ENCODE measurements around the gene OR6N1. TPM values are rescaled to one million over a fixed set of nuclear protein-coding genes. Genes with fewer than 3 reads are reported as not detected.

Gene OR6N1
- polyA plus RNA-seq, 1 of the 3 experiments (the other 2 are of a cell fraction) = not detected

DNA sequence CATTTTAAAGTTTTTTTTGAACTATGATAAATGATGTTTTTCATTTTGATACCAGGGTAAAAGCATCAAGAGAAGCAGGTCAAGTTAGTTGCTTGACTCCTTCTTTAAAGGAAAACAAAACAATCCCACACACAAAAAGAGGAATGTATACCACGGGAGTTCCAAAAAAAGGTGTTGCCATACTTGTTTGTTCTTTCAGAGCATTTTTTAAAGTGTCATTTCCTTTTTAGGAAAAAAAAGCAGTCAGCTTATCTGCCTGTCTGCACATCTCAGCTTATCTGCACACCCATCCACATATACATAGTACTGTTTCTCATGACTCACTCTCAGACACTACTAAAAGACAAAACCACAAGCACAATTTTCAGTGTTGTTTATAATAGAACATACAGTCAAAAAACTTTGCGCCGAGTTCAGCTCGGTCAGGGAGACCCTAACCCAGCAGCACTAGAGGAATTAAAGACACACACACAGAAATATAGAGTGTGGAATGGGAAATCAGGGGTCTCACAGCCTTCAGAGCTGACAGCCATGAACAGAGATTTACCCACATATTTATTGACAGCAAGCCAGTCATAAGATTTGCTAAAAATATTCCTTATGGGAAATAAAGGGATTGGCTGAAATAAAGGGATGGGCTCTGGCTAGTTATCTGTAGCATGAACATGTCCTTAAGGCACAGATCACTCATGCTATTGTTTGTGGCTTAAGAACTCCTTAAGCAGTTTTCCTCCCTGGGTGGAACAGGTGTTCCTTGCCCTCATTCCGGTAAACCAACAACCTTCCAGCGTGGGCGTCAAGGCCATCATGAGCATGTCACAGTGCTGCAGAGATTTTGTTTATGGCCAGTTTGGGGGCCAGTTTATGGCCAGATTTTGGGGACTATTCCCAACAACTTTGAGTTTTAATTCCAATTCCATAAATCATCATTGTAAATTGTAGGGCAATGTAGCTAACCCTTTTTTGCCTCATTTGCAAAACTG is 47.8 kb upstream of the OR6N1 start (continued):
- no peak for TF ChIP-seq MXI1 (IDR thresholded peaks at IDR 0.05; ENCODE audit: low read depth, low read length)

DNA sequence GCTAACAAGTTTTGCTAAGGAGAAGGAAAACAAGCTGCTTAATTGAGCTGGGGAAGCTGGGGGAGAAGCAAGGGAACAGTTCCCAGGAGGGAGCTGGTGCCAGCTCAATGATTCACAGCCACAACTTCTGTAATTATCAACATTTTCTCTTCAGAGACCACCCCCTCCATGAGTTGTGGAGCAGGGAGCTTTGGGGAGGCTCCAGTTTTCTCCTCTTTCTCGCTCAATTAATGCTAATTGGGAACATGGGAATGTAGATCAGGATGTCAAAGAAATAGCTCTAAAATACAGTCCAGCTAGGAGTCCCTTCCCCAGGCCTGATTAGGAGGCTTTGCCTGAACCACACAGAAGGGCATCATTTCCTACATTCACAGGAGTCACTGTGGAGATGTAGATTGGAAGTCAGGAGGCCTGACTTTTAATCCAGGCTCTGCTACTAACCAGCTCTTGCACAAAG is 47.0 kb upstream of the OR6N1 start:
- POLR2A ChIA-PET = no interaction called here
- TF ChIP-seq FOSL2 (IDR thresholded peaks at IDR 0.05; ENCODE audit: borderline replicate concordance, low read depth) = no peak
- TF ChIP-seq GATA2 (CRISPR knock-in tag; IDR thresholded peaks at IDR 0.05) = no peak
- TF ChIP-seq RXRA (IDR thresholded peaks at IDR 0.05; ENCODE audit: borderline replicate concordance, low read depth) = no peak
- no peak for TF ChIP-seq TCF12 (IDR thresholded peaks at IDR 0.05)
- no peak for TF ChIP-seq TAF1 (IDR thresholded peaks at IDR 0.05; ENCODE audit: borderline replicate concordance, low read depth, low read length)
- no peak for TF ChIP-seq SMC3 (IDR thresholded peaks at IDR 0.05; ENCODE audit: low read depth, low read length)
- TF ChIP-seq NFIC (IDR thresholded peaks at IDR 0.05; ENCODE audit: borderline replicate concordance) = no peak
- Histone ChIP-seq H3K9me2 (no peaks in the 10 kb centered on the region), H3K36me3 (replicated peaks in 1 of 2; ENCODE audit: control insufficient read depth in 1 of 2, insufficient read depth in 2 of 2, low read length in 1 of 2) (no peaks in the 10 kb centered on the region), H3K27ac (ENCODE audit: low read depth in 2 of 2, low read length in 1 of 2) (no peak overlapping the region), H4K20me1 (ENCODE audit: insufficient read depth) (no peaks in the 10 kb centered on the region), H3K9me3 (no peaks in the 10 kb centered on the region), H3K27me3 (ENCODE audit: insufficient read depth) (no peaks in the 10 kb centered on the region), H2AFZ (ENCODE audit: low read depth) (no peak overlapping the region; the same call in 1 of the 2 replicates), H3F3A (replicated peaks; ENCODE audit: insufficient read depth) (no peaks in the 10 kb centered on the region), H3K79me2 (ENCODE audit: insufficient read depth) (no peaks in the 10 kb centered on the region), H3K4me1 (ENCODE audit: control insufficient read depth in 1 of 2, insufficient read depth in 2 of 2, low read depth in 1 of 2, low read length in 1 of 2) (no peaks in the 10 kb centered on the region), H3K4me3 (ENCODE audit: low read depth in 2 of 2, low read length in 1 of 2) (no peak overlapping the region), H3K4me2 (no peak overlapping the region), H3K9ac (no peak overlapping the region)
- DNase-seq = no peak
- CTCF ChIA-PET = interaction anchor here (0.6 kb wide), 1 partner anchor 154 kb away, joined by 3 read pairs; no protein-coding TSS in a partner anchor
- 0% methylated on average over 1 of the region's 1 CpG for WGBS (ENCODE audit: low lambda C conversion rate)

DNA sequence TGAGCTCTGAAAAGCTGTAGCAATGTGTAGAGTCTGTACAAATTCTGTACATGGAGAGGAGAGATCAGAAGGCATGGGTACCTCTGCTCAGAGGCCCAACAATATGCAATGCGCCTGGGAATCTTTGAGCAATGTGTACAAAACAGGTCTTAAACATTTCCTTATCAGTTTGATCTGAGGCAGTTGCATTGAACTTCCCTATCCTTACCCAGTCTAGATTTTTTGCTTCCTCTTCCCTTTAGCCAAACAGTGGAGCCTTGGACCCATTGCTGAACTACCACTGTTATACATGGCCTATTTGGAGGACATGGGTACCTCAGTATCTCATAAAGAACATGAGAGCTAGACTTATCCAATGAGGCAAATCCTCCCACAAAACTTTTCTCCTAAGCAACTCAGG is 46.6 kb upstream of the OR6N1 start:
- Histone ChIP-seq H3K4me1 (ENCODE audit: control insufficient read depth in 1 of 2, insufficient read depth in 2 of 2, low read depth in 1 of 2, low read length in 1 of 2) (no peaks in the 10 kb centered on the region), H3K79me2 (ENCODE audit: insufficient read depth) (no peaks in the 10 kb centered on the region), H3K36me3 (replicated peaks in 1 of 2; ENCODE audit: control insufficient read depth in 1 of 2, insufficient read depth in 2 of 2, low read length in 1 of 2) (no peaks in the 10 kb centered on the region), H3K27ac (ENCODE audit: low read depth in 2 of 2, low read length in 1 of 2) (no peak overlapping the region), H3K9me2 (no peaks in the 10 kb centered on the region), H3K9me3 (no peaks in the 10 kb centered on the region), H3K4me2 (no peak overlapping the region), H2AFZ (ENCODE audit: low read depth) (no peak overlapping the region), H3K9ac (no peak overlapping the region), H3F3A (replicated peaks; ENCODE audit: insufficient read depth) (no peaks in the 10 kb centered on the region), H3K4me3 (ENCODE audit: low read depth in 2 of 2, low read length in 1 of 2) (no peak overlapping the region), H3K27me3 (ENCODE audit: insufficient read depth) (no peaks in the 10 kb centered on the region), H4K20me1 (ENCODE audit: insufficient read depth) (no peaks in the 10 kb centered on the region)
- TF ChIP-seq TAF1 (IDR thresholded peaks at IDR 0.05; ENCODE audit: borderline replicate concordance, low read depth, low read length) (no peak), SIN3A (IDR thresholded peaks at IDR 0.05; ENCODE audit: borderline replicate concordance, low read depth, low read length) (no peak), JUND (IDR thresholded peaks at IDR 0.05) (no peak), RXRA (IDR thresholded peaks at IDR 0.05; ENCODE audit: borderline replicate concordance, low read depth) (no peak), MXI1 (IDR thresholded peaks at IDR 0.05; ENCODE audit: low read depth, low read length) (no peak), FOXM1 (IDR thresholded peaks at IDR 0.05; ENCODE audit: low read depth) (no peak), RAD21 (IDR thresholded peaks at IDR 0.05; ENCODE audit: low read length) (no peak), GATA2 (CRISPR knock-in tag; IDR thresholded peaks at IDR 0.05) (no peak), RFX5 (IDR thresholded peaks at IDR 0.05; ENCODE audit: low read length) (no peak), EP300 (IDR thresholded peaks at IDR 0.05; ENCODE audit: borderline replicate concordance in 1 of 2, low read depth in 1 of 2, low read length in 1 of 2) (no peak), ELF1 (IDR thresholded peaks at IDR 0.05) (no peak)
- TF ChIP-seq, protein P1, sequence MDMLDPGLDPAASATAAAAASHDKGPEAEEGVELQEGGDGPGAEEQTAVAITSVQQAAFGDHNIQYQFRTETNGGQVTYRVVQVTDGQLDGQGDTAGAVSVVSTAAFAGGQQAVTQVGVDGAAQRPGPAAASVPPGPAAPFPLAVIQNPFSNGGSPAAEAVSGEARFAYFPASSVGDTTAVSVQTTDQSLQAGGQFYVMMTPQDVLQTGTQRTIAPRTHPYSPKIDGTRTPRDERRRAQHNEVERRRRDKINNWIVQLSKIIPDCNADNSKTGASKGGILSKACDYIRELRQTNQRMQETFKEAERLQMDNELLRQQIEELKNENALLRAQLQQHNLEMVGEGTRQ (IDR thresholded peaks at IDR 0.05; ENCODE audit: borderline replicate concordance, low read depth, low read length) = no peak
- CTCF ChIA-PET = no interaction called here
- no peak for DNase-seq
- POLR2A ChIA-PET = no interaction called here
- WGBS (ENCODE audit: low lambda C conversion rate) = 0% methylated on average over 1 of the region's 1 CpG

All from SK-N-SH (cell line).